ENCODE measurements around the gene ABCC11.

Gene ABCC11

DNA sequence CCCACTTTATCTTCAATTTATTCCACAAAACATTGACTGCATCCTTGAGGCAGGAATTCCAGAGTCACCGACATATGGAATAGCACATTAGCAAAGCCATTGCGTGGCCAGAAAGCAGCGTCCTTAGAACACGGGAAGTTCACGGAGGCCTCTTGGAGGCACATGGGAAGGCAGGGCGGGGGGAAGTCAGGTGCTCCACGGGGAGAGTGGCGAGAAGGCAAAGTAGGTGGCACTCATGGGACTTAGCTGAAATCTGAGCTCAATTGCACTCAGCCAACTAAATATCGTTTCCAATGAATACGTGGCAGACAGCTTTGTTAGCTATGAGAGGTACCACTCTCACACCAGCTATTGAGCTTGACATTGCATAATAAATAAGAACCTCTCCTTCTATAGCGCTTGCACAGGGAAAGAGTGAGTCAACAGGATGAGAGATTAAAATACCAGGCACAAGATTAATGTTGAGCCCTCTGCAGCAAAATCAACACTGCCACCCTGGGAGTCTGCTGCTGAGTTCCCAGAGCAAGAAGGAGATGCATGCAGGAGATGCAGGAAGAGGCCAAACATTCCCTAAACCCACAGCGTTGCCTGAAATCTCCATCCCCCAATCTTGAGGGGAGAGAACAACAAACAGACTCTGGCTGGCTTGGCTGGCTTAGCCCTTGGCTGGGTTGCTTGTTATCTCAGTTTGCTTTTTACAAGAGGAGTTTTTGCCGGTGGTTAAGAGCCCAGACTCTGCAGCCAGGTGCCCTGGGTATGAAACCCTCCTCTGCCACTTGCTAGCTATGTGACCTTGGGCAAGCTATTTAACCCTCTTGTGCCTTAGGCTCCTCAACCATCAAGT is 120.3 kb downstream of the ABCC11 start:
- DNase-seq = no peak

DNA sequence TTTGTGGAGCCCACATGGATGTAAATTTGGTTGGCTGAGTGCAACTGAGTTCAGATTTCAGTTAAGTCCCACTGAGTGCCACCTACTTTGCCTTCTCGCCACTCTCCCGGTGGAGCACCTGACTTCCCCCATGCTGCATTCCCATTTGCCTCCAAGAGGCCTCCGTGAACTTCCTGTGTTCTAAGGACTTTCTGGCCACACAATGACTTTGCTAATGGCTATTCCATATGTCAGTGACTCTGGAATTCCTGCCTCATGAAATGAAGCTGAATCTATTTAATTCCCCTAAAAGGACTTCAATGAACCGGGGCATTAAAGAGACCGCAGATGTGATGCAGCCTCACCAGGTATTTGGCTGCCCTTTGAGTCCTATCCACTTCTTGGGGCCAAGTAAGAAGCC is 121.5 kb downstream of the ABCC11 start:
- no peak for DNase-seq

DNA sequence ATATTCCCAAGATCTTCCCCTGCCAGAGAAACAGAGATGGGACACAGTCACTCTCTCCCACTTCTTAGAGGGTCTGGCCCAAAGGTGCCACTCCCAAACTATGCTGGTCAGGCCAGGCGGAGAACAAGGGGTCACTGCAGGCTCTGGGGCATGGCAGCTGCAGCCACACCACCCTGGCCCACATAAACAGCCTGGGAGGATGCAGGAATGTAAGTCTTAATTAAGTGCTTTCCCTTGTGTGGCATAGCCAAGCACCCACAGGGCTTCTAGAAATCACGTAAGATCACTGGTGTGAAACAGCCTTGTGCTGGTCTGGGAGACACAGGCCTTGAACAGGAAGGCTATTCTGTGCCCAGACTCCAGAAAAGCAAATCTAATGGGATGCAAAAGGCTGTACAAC is 123.1 kb downstream of the ABCC11 start:
- no peak for DNase-seq

GRCh38 chr16:48123104-48123788 is 124.1 kb downstream of the ABCC11 start:
- peak; percentile 70 to 91 (median 80) for DNase-seq

DNA sequence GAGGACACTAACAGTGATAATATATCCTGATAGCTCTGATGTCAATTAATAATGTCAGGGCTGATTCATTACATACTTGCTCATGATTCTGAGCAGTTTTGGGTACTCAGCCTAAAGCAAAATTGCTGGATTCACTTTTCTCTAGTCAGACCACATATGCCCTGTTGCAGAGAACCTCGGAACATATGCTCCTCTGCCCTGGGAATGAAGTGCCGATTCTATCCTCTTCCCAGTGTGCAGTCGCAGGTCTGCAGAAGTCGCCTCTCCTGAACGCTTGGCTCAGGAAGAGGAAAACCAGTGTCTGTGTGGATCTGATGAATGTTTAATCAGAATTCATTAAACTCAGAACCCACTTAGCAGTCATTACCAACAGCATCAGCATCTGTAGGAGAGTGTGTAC is 126.1 kb downstream of the ABCC11 start:
- DNase-seq = no peak

GRCh38 chr16:48118841-48119240 is 128.5 kb downstream of the ABCC11 start:
- DNase-seq = no peak

DNA sequence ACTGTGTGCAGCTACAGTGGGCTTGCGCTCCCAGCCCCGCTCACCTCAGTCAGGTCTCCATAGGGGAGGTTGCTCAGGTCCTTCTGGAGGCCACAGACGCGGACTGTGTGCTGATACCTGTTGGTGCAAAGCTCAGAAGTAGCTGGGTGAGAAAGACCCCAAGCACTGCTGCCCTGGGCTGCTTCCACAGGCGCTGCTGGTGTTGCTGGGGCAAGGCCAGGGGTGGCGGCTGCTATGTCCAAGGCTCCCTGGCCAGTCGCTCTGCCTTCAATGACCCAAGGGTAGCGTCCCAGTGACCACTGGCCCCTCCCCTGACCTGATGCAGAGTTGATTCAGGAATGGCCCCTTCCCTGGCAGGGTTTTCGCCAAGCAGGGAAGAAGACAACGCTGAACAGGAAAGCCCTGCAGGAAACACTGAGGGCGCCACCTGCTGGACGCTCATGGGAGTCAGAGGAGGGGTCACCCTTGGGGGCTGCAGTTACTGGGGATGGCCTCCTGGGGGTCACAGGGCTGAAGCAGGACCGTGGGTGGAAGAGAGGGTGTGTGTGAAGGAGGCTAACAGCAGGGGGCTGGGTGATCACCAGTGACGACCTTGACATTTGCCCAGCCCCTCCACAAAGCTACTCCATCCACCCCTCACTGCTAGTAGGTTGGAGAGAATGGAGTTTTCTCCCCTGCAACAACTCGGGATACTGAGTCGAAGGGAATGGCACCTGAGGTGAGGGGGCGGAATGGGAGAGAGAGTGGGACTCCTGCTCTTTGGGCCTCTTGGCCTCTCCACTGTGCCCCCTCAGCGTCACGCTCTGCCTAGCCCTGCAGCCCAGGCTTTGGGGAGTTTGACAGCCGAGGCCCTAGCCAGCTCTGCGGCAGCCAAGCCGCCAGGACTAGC is 129.9 kb downstream of the ABCC11 start:
- DNase-seq = peak; percentile 41 to 64 (median 52)

Measured in suppressor macrophage treated with lipopolysaccharide for 1 hour (primary cell).